K562 (cell line): Measurements from ENCODE around the gene SGPP2. TPM values are rescaled to one million over a fixed set of nuclear protein-coding genes. Genes with fewer than 3 reads are reported as not detected.

Source experiments
- ATAC-seq: fragments of 200-7000 bp; cut with Tn5 transposase; 3 replicates; pipeline ENCODE4 v1.9.1; 2020; ENCODE audit warnings: moderate library complexity
- BruUV-seq: library from RNA; stranded (reverse); fragments of 400-500 nt; replicated peaks from 2 replicates; lab custom pipeline; 2021; lab: Mats Ljungman, UMichigan
- CTCF ChIA-PET: fragments of 300-600 bp; formaldehyde crosslinking; extraction: SDS; loops from one replicate; lab custom pipeline; 2021; ENCODE audit warnings: low intra/inter-chr PET ratio; lab: Yijun Ruan, JAX
- POLR2A ChIA-PET: fragments of 300-600, 350-650 bp; sonication (Branson Sonifier 250); formaldehyde crosslinking; extraction: SDS; loops from one replicate; lab custom pipeline; 2021; ENCODE audit warnings: antibody characterized with exemption, inconsistent platforms; lab: Yijun Ruan, JAX
- DNase-seq, 4 experiments: peaks; one replicate each; pipeline versions ENCODE4 v3.0.0 to v3.0.0-alpha.2; 2011 to 2018; ENCODE audit warnings: low spot score in 3 of 4, mixed read lengths in 3 of 4; ENCODE audit errors: extremely low read depth in 1 of 4
- FAIRE-seq: peaks from 2 replicates; lab custom pipeline; 2011; peaks lifted over from hg19 to GRCh38; lab: Jason Lieb, UNC
- H2AFZ ChIP-seq: 2 replicates; pipeline ENCODE4 v1.6.0; 2011; ENCODE audit warnings: low read depth, low read length, control low read depth, inconsistent platforms
- H3K27ac ChIP-seq: fragments of 200-600 bp; 3 replicates; pipeline ENCODE4 v1.8.0; 2011; ENCODE audit warnings: low read depth, mild to moderate bottlenecking, control low read depth, inconsistent platforms, low read length, moderate library complexity, mixed read lengths; ENCODE audit errors: extremely low read depth
- H3K27me3 ChIP-seq, 2 experiments: fragments of 300-600 bp in 1 of 2; 2 replicates in 1 of 2; 3 replicates in 1 of 2; pipeline versions ENCODE4 v1.6.0 to v1.8.0; 2011; ENCODE audit warnings: inconsistent platforms in 2 of 2, low read length in 2 of 2, mild to moderate bottlenecking in 1 of 2, mixed read lengths in 1 of 2, moderate library complexity in 1 of 2; ENCODE audit not compliant: control insufficient read depth in 2 of 2, insufficient read depth in 2 of 2
- H3K36me3 ChIP-seq: fragments of 300-600 bp; 3 replicates; pipeline ENCODE4 v1.8.0; 2011; ENCODE audit warnings: mild to moderate bottlenecking, low read length, inconsistent platforms; ENCODE audit not compliant: control insufficient read depth, insufficient read depth
- H3K4me1 ChIP-seq, 2 experiments: fragments of 200-600 bp in 1 of 2; replicated peaks in 1 of 2; 2 replicates in 1 of 2; 3 replicates in 1 of 2; pipeline versions ENCODE4 v1.5.1 to v1.8.0; 2011; ENCODE audit warnings: inconsistent platforms in 2 of 2, low read length in 2 of 2, mild to moderate bottlenecking in 1 of 2, mixed read lengths in 1 of 2, moderate library complexity in 1 of 2; ENCODE audit not compliant: control insufficient read depth in 2 of 2, insufficient read depth in 2 of 2
- H3K4me2 ChIP-seq: 2 replicates; pipeline ENCODE4 v1.6.1; 2011; ENCODE audit warnings: low read length, control low read depth, inconsistent platforms, mixed read lengths; ENCODE audit not compliant: insufficient read depth
- H3K4me3 ChIP-seq: fragments of 200-600 bp; sonication (generic), shearing (Covaris generic); 2 replicates; pipeline ENCODE4 v1.5.1; 2016; ENCODE audit warnings: control low read depth, inconsistent platforms
- H3K79me2 ChIP-seq: fragments of 200-600 bp; 3 replicates; pipeline ENCODE4 v1.8.0; 2011; ENCODE audit warnings: low read length, inconsistent platforms; ENCODE audit not compliant: control insufficient read depth, insufficient read depth
- H3K9ac ChIP-seq, 2 experiments: 2 replicates each; pipeline versions ENCODE4 v1.6.0 to v1.6.1; 2011; ENCODE audit warnings: low read depth in 2 of 2, low read length in 2 of 2, control low read depth in 1 of 2, inconsistent platforms in 1 of 2, mild to moderate bottlenecking in 1 of 2, mixed read lengths in 1 of 2; ENCODE audit not compliant: insufficient read depth in 1 of 2
- H3K9me1 ChIP-seq: one replicate; pipeline ENCODE4 v1.6.0; 2011; ENCODE audit warnings: inconsistent platforms, mild to moderate bottlenecking, low read length, moderate library complexity; ENCODE audit not compliant: control insufficient read depth, insufficient read depth
- H3K9me3 ChIP-seq: replicated peaks from 2 replicates; pipeline ENCODE4 v1.5.1; 2011; ENCODE audit warnings: low read depth, low read length, inconsistent platforms; ENCODE audit not compliant: control insufficient read depth, insufficient read depth
- H4K20me1 ChIP-seq: replicated peaks from 2 replicates; pipeline ENCODE4 v1.6.1; 2011; ENCODE audit warnings: low read length, inconsistent platforms, mixed read lengths; ENCODE audit not compliant: control insufficient read depth, insufficient read depth
- CHD1 ChIP-seq: fragments of 200-600 bp; sonication (generic); IDR thresholded peaks from one replicate; pipeline ENCODE4 v1.6.1; 2012; ENCODE audit warnings: mild to moderate bottlenecking, moderate library complexity, low read length, inconsistent platforms
- CLOCK ChIP-seq: fragments of 250-450 bp; sonication (Bioruptor Pico); IDR thresholded peaks from 2 replicates; pipeline ENCODE4 v1.4.0; 2020; ENCODE audit warnings: mild to moderate bottlenecking, moderate library complexity, borderline replicate concordance
- NCOA4 ChIP-seq: fragments of 450-650 bp; IDR thresholded peaks from 2 replicates; pipeline ENCODE4 v1.6.1; 2018; ENCODE audit warnings: mild to moderate bottlenecking; ENCODE audit not compliant: partially characterized antibody
- NR3C1 ChIP-seq: sonication (generic); formaldehyde crosslinking; IDR thresholded peaks from 2 replicates; pipeline ENCODE4 v1.8.1; 2022; ENCODE audit warnings: missing genetic modification reagents
- POLR3G ChIP-seq: IDR thresholded peaks from 2 replicates; pipeline ENCODE4 v1.6.1; 2011; ENCODE audit not compliant: insufficient read length, insufficient replicate concordance; ENCODE audit errors: extremely low read depth
- RNF219 ChIP-seq: fragments of 250-450 bp; sonication (Bioruptor Pico); IDR thresholded peaks from 2 replicates; pipeline ENCODE4 v1.5.0; 2022; ENCODE audit warnings: mild to moderate bottlenecking
- XRCC5 ChIP-seq: fragments of 200-400 bp; formaldehyde crosslinking; IDR thresholded peaks from 2 replicates; pipeline ENCODE4 v1.6.1; 2017; ENCODE audit warnings: low read depth, mild to moderate bottlenecking, low read length
- ZKSCAN1 ChIP-seq: fragments of 150-350 bp; IDR thresholded peaks from 2 replicates; pipeline ENCODE4 v1.6.1; 2016; ENCODE audit warnings: low read depth, low read length
- ZNF121 ChIP-seq: sonication (generic); formaldehyde crosslinking; conservative IDR thresholded peaks from 2 replicates; pipeline ENCODE4 v1.8.0; 2022; ENCODE audit warnings: missing genetic modification reagents
- ZNF75A ChIP-seq: fragments of 450-650 bp; formaldehyde crosslinking; IDR thresholded peaks from 2 replicates; pipeline ENCODE4 v1.4.0; 2020; ENCODE audit warnings: mild to moderate bottlenecking
- WGBS: fragments of 100-300 bp; shearing (Covaris generic); methylation state at CpG from one replicate; pipeline ENCODE4 v1.1.6; 2016; ENCODE audit warnings: low coverage, mixed read lengths; ENCODE audit not compliant: insufficient coverage; ENCODE audit errors: missing lambda C conversion rate; 5-methylcytosine and 5-hydroxymethylcytosine counted together
- in situ Hi-C: fragments of 300-500 bp; cut with MboI; formaldehyde crosslinking; loops from 4 replicates; pipeline ENCODE4 v1.15.0; 2018; ENCODE audit warnings: inconsistent platforms, mixed read lengths
- intact Hi-C: fragments of 100-400 bp; cut with micrococcal nuclease; formaldehyde crosslinking; loops from 2 replicates; pipeline ENCODE4 v1.14.2; 2022
- polyA plus RNA-seq, 8 experiments: library from polyadenylated mRNA; depleted of rRNA in 4 of 8; stranded (reverse) in 5 of 8; unstranded in 3 of 8; fragments of >200 nt; fragmentation: Nextera tagmentation in 2 of 8; fragmentation: Illumina TruSeq in 1 of 8; extraction: Ambion mirVana in 2 of 8; extraction: Trizol in 1 of 8; gene quantifications; 2 replicates each; pipeline versions ENCODE4 v1.2.1 to v1.2.3, GENCODE V29; 2011 to 2014; ENCODE audit warnings: inconsistent platforms in 1 of 8, missing spikeins in 1 of 8
- total RNA-seq, 7 experiments: library from RNA; depleted of rRNA in 6 of 7; stranded (reverse); fragments of >200 nt in 6 of 7; fragmentation: Illumina TruSeq in 2 of 7; extraction: Trizol in 2 of 7; gene quantifications; 2 replicates each; pipeline versions ENCODE4 v1.2.1 to v1.2.3, GENCODE V29; 2011 to 2021; ENCODE audit warnings: low replicate concordance in 1 of 7

The SGPP2 gene
- total and polyA plus RNA-seq, 9 of the 15 experiments (the other 6 are each of a cell fraction or from before 2014, with no cell fraction given): 0.01 to 0.04 TPM; not detected in 7

GRCh38 chr2:222608081-222608480, 183.7 kb downstream of the SGPP2 start:
- Histone ChIP-seq H3K9me3 (no peaks in the 10 kb centered on the region), H3K4me3 (no peak overlapping the region), H3K9me1 (no peaks in the 10 kb centered on the region), H3K4me1 (no peaks in the 10 kb centered on the region; a peak in 1 of 5 replicates), H3K79me2 (peaks cover 7% of the 10 kb centered on the region; the same call in 2 of the 3 replicates), H3K36me3 (peaks cover 72% of the 10 kb centered on the region), H2AFZ (no peak overlapping the region), H4K20me1 (no peaks in the 10 kb centered on the region), H3K4me2 (no peak overlapping the region), H3K27me3 (no peaks in the 10 kb centered on the region), H3K27ac (no peak overlapping the region), H3K9ac (no peak overlapping the region)
- in situ Hi-C loops: no loop called here
- POLR2A ChIA-PET: no interaction called here
- no peak for TF ChIP-seq XRCC5
- no peak for TF ChIP-seq ZNF121 (CRISPR knock-in tag)
- TF ChIP-seq CHD1: no peak
- no peak for TF ChIP-seq POLR3G
- no peak for TF ChIP-seq ZKSCAN1
- no peak for TF ChIP-seq NR3C1 (CRISPR knock-in tag)
- no peak for TF ChIP-seq CLOCK (CRISPR knock-in tag)
- TF ChIP-seq ZNF75A (CRISPR knock-in tag): no peak
- TF ChIP-seq NCOA4: no peak
- no peak for TF ChIP-seq RNF219 (CRISPR knock-in tag)
- 67% methylated on average over 4 of the region's 4 CpGs for WGBS
- CTCF ChIA-PET: no interaction called here
- BruUV-seq: no TSS peak
- intact Hi-C loops: no loop called here
- FAIRE-seq: no peak
- no peak for ATAC-seq
- no peak for DNase-seq
